Hepatocyte (in vitro differentiated cells): ENCODE results near the gene CCPG1. TPM values are rescaled to one million over a fixed set of nuclear protein-coding genes. Genes with fewer than 3 reads are reported as not detected.

Experiments
- DNase-seq: peaks from one replicate; pipeline ENCODE4 v3.0.0-alpha.2; 2016; ENCODE audit warnings: low spot score
- H2AFZ ChIP-seq: fragments of 200-600 bp; sonication (generic); 2 replicates; pipeline ENCODE4 v1.6.0; 2016; ENCODE audit warnings: antibody characterized with exemption, mild to moderate bottlenecking
- H3K27ac ChIP-seq: fragments of 200-600 bp; sonication (generic); 2 replicates; pipeline ENCODE4 v1.5.1; 2016; ENCODE audit warnings: mild to moderate bottlenecking
- H3K27me3 ChIP-seq: fragments of 200-600 bp; sonication (generic); 2 replicates; pipeline ENCODE4 v1.6.1; 2016
- H3K36me3 ChIP-seq: fragments of 200-600 bp; sonication (generic); replicated peaks from 2 replicates; pipeline ENCODE4 v1.5.1; 2016; ENCODE audit warnings: low read depth; ENCODE audit not compliant: insufficient read depth
- H3K4me1 ChIP-seq: fragments of 200-600 bp; sonication (generic); 2 replicates; pipeline ENCODE4 v1.5.1; 2016; ENCODE audit warnings: mild to moderate bottlenecking, moderate library complexity; ENCODE audit not compliant: insufficient read depth
- H3K4me2 ChIP-seq: fragments of 200-600 bp; sonication (generic); 2 replicates; pipeline ENCODE4 v1.6.0; 2016
- H3K4me3 ChIP-seq: fragments of 200-600 bp; sonication (generic); 2 replicates; pipeline ENCODE4 v1.5.1; 2016; ENCODE audit warnings: mild to moderate bottlenecking
- H3K79me2 ChIP-seq: fragments of 200-600 bp; sonication (generic); 2 replicates; pipeline ENCODE4 v1.6.0; 2017; ENCODE audit warnings: mild to moderate bottlenecking
- H3K9me2 ChIP-seq: fragments of 200-600 bp; sonication (generic); replicated peaks from 2 replicates; pipeline ENCODE4 v1.6.0; 2017; ENCODE audit warnings: mild to moderate bottlenecking; ENCODE audit not compliant: insufficient read depth
- H3K9me3 ChIP-seq: fragments of 200-600 bp; sonication (generic); 2 replicates; pipeline ENCODE4 v1.5.1; 2016; ENCODE audit warnings: low read depth, mild to moderate bottlenecking
- H4K20me1 ChIP-seq: fragments of 200-600 bp; sonication (generic); 2 replicates; pipeline ENCODE4 v1.6.0; 2016; ENCODE audit warnings: mild to moderate bottlenecking; ENCODE audit not compliant: insufficient read depth, poor library complexity, severe bottlenecking
- CTCF ChIP-seq: fragments of 200-600 bp; sonication (generic); IDR thresholded peaks from 2 replicates; pipeline ENCODE4 v1.5.1; 2016; ENCODE audit warnings: antibody characterized with exemption, mild to moderate bottlenecking; ENCODE audit not compliant: poor library complexity
- EZH2 ChIP-seq: fragments of 200-600 bp; sonication (generic); IDR thresholded peaks from 2 replicates; pipeline ENCODE4 v1.6.1; 2016; ENCODE audit warnings: antibody characterized with exemption, mild to moderate bottlenecking, borderline replicate concordance
- EZH2phosphoT487 ChIP-seq: fragments of 200-600 bp; sonication (generic); IDR thresholded peaks from one replicate; pipeline ENCODE4 v1.6.1; 2018; ENCODE audit warnings: antibody characterized with exemption, mild to moderate bottlenecking, low read depth, moderate library complexity; ENCODE audit not compliant: unreplicated experiment, severe bottlenecking
- WGBS: methylation state at CpG from one replicate; pipeline ENCODE4 v1.1.6; 2016; ENCODE audit warnings: low lambda C conversion rate; ENCODE audit errors: missing lambda C conversion rate; 5-methylcytosine and 5-hydroxymethylcytosine counted together
- polyA plus RNA-seq: library from polyadenylated mRNA; unstranded; fragments of >200 nt; fragmentation: Nextera tagmentation; extraction: Ambion mirVana; gene quantifications from 2 replicates; pipeline ENCODE4 v1.2.1, GENCODE V29; 2016
- total RNA-seq: library from RNA; depleted of rRNA; stranded (reverse); fragments of >200 nt; gene quantifications from 2 replicates; pipeline ENCODE4 v1.2.3, GENCODE V29; 2014

The CCPG1 gene
- total and polyA plus RNA-seq, 2 experiments from 2014 or later: 32.4 to 38.9 TPM

GRCh38 chr15:55348281-55348778 is 59.8 kb downstream of the CCPG1 start:
- H2AFZ ChIP-seq: no peak overlapping the region
- H3K27ac ChIP-seq: no peak overlapping the region
- no peaks in the 10 kb centered on the region for H3K9me3 ChIP-seq
- no peaks in the 10 kb centered on the region for H3K4me1 ChIP-seq
- no peaks in the 10 kb centered on the region for H3K9me2 ChIP-seq
- H3K79me2 ChIP-seq: no peaks in the 10 kb centered on the region
- TF ChIP-seq EZH2phosphoT487: no peak
- TF ChIP-seq CTCF: no peak
- TF ChIP-seq EZH2: no peak
- DNase-seq: no peak
- WGBS: 72% methylated on average over 4 of the region's 4 CpGs
- no peaks in the 10 kb centered on the region for H3K36me3 ChIP-seq
- no peaks in the 10 kb centered on the region for H3K27me3 ChIP-seq
- no peaks in the 10 kb centered on the region for H4K20me1 ChIP-seq
- no peak overlapping the region for H3K4me3 ChIP-seq
- H3K4me2 ChIP-seq: no peak overlapping the region

DNA sequence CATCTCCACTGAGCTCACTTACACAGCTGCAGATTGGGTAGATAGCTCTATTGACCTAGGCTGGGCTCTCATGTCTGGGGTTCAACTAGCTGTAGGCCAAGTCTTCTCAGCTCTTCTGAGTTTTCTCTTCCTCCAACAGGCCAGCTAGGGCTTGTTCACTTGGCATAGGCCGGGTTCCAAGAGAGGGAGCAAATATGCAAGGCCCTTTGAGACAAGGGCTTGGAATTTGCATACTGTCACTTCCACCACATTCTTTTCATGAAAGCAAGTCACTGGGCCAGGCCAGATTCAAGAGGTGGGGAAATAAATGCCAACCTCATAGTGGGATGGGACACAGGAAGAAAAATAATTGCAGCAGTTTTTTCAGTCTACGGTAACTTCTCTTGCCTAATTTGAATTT is 64.0 kb downstream of the CCPG1 start:
- no peaks in the 10 kb centered on the region for H4K20me1 ChIP-seq
- no peak for DNase-seq
- no peak overlapping the region for H3K4me2 ChIP-seq
- H3K4me3 ChIP-seq: no peak overlapping the region
- H3K27me3 ChIP-seq: no peaks in the 10 kb centered on the region
- no peak for TF ChIP-seq EZH2
- TF ChIP-seq CTCF: no peak
- H3K79me2 ChIP-seq: no peaks in the 10 kb centered on the region
- H3K36me3 ChIP-seq: no peaks in the 10 kb centered on the region
- no peak overlapping the region for H3K27ac ChIP-seq
- no peaks in the 10 kb centered on the region for H3K9me2 ChIP-seq
- no peaks in the 10 kb centered on the region for H3K4me1 ChIP-seq
- no peaks in the 10 kb centered on the region for H3K9me3 ChIP-seq
- H2AFZ ChIP-seq: no peak overlapping the region
- 86% methylated on average over 2 of the region's 2 CpGs for WGBS

- no peaks in the 10 kb centered on the region for H3K9me2 ChIP-seq
- no peak overlapping the region for H3K4me3 ChIP-seq
- H3K27me3 ChIP-seq: no peaks in the 10 kb centered on the region
- no peaks in the 10 kb centered on the region for H3K9me3 ChIP-seq
- H4K20me1 ChIP-seq: no peaks in the 10 kb centered on the region
- no peak for DNase-seq
- no peak overlapping the region for H3K4me2 ChIP-seq
- H3K79me2 ChIP-seq: no peaks in the 10 kb centered on the region
- no peaks in the 10 kb centered on the region for H3K36me3 ChIP-seq
- H3K4me1 ChIP-seq: no peaks in the 10 kb centered on the region
- no peak overlapping the region for H2AFZ ChIP-seq
- TF ChIP-seq EZH2phosphoT487 (no peak), EZH2 (no peak), CTCF (no peak)
- 53% methylated on average over 2 of the region's 2 CpGs for WGBS
- peak overlapping the region; percentile 24 for H3K27ac ChIP-seq
Measured at GRCh38 chr15:55343168-55343567, 65.0 kb downstream of the CCPG1 start.

DNA sequence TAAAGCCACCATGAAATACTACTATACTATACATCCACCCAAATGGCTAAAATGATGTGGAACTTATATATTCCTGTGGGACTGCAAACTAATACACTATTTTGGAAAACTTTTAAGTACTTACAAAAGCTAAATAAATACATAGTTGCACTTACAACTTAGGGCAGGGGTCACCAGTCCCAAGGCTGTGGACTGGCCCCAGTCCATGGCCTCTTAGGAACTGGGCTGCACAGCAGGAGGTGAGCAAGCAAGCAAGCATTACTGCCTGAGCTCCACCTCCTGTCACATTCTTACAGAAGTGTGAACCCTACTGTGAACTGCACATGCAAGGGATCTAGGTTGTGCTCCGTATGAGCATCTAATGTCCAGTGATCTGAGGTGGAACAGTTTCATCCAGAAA is 71.0 kb downstream of the CCPG1 start:
- DNase-seq: no peak
- Histone ChIP-seq H3K9me2 (no peaks in the 10 kb centered on the region), H3K36me3 (no peaks in the 10 kb centered on the region), H3K27ac (no peak overlapping the region), H4K20me1 (no peaks in the 10 kb centered on the region), H3K4me3 (no peak overlapping the region), H3K79me2 (no peaks in the 10 kb centered on the region), H3K9me3 (no peaks in the 10 kb centered on the region), H3K27me3 (no peaks in the 10 kb centered on the region), H3K4me2 (no peak overlapping the region), H3K4me1 (no peaks in the 10 kb centered on the region), H2AFZ (no peak overlapping the region)
- TF ChIP-seq CTCF: no peak
- TF ChIP-seq EZH2: no peak
- no peak for TF ChIP-seq EZH2phosphoT487
- 100% methylated on average over 1 of the region's 1 CpG for WGBS
